Gastrocnemius medialis (tissue), 4 donors: ENCODE results near the gene IFT52.

Experiments used
- POLR2A ChIP-seq, 2 donors: fragments of 450-650 bp; IDR thresholded peaks; one replicate each; pipeline ENCODE4 v1.6.1; 2017; ENCODE audit warnings: antibody characterized with exemption in 2 of 2, mild to moderate bottlenecking in 2 of 2, moderate library complexity in 2 of 2
- TF ChIP-seq, protein P1 (sequence below), 5 experiments: fragments of 450-650 bp in 3 of 5; fragments of 200-600 bp in 2 of 5; sonication (generic) in 2 of 5; IDR thresholded peaks in 4 of 5; conservative IDR thresholded peaks in 1 of 5; 1 replicate in 4 of 5; 2 replicates in 1 of 5; pipeline ENCODE4 v1.5.1; 2016 to 2019; ENCODE audit warnings: antibody characterized with exemption in 5 of 5, mild to moderate bottlenecking in 3 of 5, moderate library complexity in 3 of 5

DNA sequence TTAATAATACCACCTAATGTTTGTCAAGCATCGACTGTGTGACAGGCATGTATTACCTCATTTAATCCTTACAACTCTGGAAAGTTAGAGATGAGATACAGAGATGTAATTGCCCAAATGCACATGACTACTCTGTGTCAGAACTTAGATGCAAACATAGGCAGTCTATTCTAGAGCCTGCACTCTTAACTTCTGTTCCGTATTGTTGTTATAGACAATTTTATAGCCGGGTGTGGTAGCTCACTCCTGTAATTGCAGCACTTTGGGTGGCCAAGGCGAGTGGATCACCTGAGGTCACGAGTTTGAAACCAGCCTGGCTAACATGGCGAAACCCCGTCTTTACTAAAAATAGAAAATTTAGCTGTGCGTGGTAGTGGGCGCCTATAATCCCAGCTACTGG is 15.0 kb downstream of the IFT52 start:
- no peak for TF ChIP-seq POLR2A (IDR thresholded peaks at IDR 0.05)
- TF ChIP-seq, protein P1, sequence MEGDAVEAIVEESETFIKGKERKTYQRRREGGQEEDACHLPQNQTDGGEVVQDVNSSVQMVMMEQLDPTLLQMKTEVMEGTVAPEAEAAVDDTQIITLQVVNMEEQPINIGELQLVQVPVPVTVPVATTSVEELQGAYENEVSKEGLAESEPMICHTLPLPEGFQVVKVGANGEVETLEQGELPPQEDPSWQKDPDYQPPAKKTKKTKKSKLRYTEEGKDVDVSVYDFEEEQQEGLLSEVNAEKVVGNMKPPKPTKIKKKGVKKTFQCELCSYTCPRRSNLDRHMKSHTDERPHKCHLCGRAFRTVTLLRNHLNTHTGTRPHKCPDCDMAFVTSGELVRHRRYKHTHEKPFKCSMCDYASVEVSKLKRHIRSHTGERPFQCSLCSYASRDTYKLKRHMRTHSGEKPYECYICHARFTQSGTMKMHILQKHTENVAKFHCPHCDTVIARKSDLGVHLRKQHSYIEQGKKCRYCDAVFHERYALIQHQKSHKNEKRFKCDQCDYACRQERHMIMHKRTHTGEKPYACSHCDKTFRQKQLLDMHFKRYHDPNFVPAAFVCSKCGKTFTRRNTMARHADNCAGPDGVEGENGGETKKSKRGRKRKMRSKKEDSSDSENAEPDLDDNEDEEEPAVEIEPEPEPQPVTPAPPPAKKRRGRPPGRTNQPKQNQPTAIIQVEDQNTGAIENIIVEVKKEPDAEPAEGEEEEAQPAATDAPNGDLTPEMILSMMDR (IDR thresholded peaks at IDR 0.05 in 4 of 5, conservative IDR thresholded peaks at IDR 0.05 in 1 of 5) = no peak
